IPS-18c (cell line): ENCODE results near the gene HMGA1.
"Not testable (repeated sequence)": the region's sequence is repeated elsewhere in the genome, so short reads cannot be mapped to it uniquely, and the experiment has no call there.

Source experiments
- H3K4me3 ChIP-seq: 2 replicates; pipeline ENCODE4 v1.7.0; 2013; ENCODE audit warnings: low read depth, mild to moderate bottlenecking, low read length, moderate library complexity; ENCODE audit not compliant: insufficient read depth
- H3K9me3 ChIP-seq: one replicate; pipeline ENCODE4 v1.6.1; 2013; ENCODE audit warnings: mild to moderate bottlenecking, low read length, moderate library complexity; ENCODE audit not compliant: control insufficient read depth, insufficient read depth

The HMGA1 gene

DNA sequence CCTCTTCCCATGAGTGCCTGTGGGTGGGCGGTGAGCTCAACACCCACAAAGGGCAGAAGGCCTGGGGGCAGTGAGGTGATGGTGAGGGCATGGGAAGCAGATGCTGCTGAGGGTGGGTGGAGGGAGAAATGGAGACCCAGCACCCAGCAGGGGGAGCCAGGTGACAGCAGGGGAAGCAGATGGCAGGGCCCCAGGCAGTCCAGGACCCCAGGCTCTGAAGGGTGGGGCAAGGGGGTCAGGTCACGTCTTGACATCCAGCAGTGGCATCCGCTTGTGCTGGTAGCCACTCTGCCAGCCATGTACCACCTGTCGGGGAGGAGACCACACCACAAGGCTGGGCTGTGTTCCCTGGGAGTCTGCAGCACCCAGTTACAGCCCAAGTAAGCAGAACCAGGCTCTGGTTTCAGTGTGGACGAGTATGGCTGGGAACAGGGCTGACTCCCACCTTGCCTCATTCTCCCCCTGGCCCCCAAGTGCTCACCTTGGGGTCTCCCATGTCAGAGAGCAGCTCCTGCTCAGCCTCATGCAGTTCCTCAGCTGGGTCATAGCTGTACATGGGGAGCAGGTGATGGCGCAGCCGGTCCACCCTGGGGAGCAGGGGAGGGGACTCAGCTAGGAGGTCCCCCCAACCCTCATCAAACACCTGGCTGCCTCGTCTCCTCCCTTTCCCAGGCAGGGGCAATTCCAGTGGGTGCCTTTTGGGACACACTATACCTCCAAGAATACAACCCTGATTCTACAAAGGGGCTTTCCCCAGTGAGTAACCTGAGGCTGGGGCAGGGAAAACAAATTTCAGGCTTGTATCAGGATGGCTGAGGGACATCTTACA is 10.1 kb downstream of the HMGA1 start:
- no peak overlapping the region for H3K4me3 ChIP-seq
- H3K9me3 ChIP-seq, result no peaks in the 10 kb centered on the region

DNA sequence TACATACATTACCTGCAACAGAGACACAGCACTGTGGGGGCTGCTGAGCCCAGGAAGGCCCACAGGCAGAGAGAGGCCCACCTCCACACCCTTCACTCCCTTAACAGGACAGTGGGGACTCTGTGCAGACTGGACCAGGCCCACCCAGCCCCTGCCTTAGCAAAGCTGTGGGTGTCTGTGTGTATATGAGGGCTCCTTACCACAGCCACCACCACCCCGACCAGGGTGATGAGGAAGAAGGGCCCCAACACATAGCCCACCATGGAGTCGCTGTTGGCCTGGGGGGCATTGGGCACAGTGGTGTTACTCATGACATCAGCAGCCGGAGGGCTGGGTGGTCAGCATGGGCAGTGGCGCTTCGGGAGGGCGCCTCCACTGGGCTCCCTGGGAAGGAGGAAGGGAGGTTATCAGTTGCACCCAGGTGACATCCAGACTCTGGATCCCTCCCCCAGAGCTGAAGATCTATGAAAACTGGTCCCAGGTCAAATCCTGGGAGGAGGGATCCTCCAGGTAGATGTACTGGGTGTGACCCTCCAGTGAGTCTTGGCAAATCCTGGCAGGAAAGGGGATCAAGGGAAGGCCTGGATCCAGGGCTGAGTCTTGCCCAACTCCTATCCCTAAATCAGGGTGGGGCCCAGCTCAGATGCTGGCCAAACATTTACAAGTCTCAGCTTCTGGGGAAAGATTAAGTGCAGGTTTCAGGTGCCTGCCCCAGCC is 11.0 kb downstream of the HMGA1 start:
- H3K9me3 ChIP-seq, result no peaks in the 10 kb centered on the region
- no peak overlapping the region; the same call in 1 of the 2 replicates for H3K4me3 ChIP-seq

DNA sequence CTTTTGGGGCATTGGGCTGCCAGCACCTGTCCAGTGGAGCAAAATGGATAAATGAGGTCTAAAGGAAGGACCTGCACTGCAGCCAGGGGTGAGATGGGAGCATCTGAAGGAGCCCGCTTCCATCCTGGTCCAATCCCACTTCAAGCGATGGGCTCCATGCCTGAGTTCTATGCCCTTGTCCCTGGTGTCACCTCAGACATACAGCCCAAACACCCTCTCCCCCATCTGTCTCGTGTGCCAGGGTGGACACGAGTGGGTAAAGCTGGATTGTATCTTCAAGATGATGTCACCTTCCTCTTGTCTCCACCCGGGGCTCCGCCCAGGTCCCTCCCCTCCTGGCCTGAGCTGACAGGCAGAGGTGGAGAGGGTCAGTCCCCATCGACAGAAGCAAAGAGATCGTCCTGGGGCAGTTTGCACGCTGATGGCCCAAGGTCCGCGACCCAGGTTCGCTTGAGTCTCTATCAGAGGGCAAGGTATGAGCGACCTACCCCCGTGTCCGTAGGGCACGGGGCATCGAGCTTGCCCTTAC is 11.6 kb downstream of the HMGA1 start:
- Histone ChIP-seq H3K9me3 (no peaks in the 10 kb centered on the region), H3K4me3 (peak overlapping the region; percentile 88)

DNA sequence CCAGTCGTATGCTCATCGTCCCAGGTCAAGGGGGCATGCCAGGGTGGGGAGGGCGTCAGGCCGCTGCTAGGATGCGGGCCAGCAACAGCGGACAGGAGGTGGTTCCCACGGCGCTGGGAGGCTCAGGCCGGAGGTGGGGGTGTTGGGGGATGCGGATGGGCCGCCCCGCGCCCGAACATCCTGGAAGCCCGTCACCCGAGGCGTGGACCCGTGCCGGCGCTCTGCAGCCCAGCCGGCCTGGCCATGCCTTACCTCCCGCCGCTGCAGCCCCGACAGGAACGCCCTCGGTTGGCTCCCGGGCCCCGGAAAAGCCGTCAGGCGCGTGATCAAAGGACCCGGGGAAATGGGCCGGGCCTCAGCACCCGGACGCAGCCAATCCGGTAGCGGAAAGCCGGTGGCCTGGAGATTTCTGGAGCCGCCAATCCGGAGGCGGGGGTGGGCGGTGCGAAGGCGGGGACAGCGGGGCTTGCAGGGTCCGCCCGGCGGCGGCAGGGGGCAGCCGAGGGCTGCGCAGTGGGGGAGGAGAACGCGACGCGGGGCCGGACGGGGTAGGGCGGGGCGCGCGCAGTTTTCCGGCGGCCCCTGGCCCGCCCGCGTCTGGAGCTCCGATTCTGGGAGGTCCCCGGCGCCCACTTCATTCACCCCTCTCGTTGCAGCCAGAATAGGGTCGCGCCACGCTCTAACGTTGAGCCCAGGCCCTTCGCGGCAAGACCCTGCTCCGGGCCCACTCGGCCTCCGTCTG is 12.2 kb downstream of the HMGA1 start, which contains the start of gene SMIM29:
Gene SMIM29 (minus strand): TSS at position 280 of the 742 bp plus-strand sequence. CDS start 1,215 bp downstream, outside the sequence.
- Histone ChIP-seq H3K4me3 (peak within 1 kb of the TSS; percentile 88), H3K9me3 (no peaks in the 10 kb centered on the region)

DNA sequence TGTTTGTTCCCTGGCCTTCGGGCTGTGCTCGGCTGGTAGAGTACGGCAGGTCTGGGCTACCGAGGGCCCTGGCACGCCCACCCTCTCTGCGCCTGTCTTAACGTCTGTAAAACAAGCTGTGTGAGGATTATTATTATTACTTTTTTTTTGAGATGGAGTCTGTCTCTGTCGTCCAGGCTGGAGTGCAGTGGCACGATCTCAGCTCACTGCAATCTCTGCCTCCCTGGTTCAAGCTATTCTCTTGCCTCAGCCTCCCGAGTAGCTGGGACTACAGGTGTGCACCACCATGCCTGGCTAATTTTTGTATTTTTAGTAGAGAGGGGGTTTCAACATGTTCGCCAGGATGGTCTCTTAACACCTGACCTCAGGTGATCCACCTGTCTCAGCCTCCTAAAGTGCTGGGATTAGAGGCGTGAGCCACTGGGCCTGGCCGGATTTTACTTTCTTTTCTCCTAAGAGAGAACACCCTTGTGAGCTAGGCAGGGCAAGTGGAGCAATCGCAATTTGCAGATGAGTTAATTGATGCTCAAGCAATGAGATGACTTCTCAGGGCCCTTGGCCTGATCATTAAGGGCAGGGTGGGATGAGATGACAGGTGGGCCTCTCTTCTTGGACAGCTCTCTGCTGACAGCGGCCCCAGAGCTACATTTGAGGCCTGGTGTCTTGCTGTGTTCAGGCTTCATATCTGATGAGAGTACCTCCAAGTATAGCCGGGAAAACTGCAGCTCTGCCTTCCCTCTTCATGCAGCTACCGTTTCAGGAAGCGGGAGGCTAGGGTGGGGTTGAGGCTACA is 13.0 kb downstream of the HMGA1 start:
- Histone ChIP-seq H3K4me3 (peak overlapping the region; percentile 82), H3K9me3 (no peaks in the 10 kb centered on the region)

DNA sequence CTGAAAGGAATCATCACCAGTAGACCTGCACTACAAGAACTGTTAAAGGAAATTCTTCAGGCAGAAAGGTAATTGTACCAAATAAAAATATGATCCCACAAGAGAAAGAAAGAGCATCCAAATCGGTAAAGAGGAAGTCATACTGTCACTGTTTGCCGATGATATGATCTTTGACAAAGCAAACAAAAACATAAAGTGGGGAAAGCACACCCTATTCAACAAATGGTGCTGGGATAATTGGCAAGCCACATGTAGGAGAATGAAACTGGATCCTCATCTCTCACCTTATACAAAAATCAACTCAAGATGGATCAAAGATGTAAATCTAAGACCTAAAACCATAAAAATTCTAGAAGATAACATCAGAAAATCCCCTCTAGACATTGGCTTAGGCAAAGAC is 15.7 kb downstream of the HMGA1 start:
- H3K9me3 ChIP-seq, H3K4me3 ChIP-seq: not testable (repeated sequence)

DNA sequence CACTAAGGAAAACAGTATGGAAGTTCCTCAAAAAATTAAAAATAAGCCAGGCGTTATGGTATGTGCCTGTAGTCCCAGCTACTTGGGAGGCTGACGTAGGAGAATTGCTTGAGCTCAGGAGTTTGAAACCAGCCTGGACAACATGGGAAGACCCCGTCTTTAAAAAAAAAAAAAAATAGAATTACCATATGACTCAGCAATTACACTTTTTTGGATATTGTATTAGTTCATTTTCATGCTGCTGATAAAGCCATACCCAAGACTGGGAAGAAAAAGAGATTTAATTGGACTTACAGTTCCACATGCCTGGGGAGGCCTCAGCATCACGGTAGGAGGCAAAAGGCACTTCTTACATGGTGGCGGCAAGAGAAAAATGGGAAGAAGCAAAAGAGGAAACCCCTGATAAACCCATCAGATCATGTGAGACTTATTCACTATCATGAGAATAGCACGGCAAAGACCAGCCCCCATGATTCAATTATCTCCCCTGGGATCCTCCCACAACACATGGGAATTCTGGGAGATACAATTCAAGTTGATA is 22.9 kb downstream of the HMGA1 start:
- Histone ChIP-seq H3K4me3 (no peak overlapping the region), H3K9me3 (no peaks in the 10 kb centered on the region)

DNA sequence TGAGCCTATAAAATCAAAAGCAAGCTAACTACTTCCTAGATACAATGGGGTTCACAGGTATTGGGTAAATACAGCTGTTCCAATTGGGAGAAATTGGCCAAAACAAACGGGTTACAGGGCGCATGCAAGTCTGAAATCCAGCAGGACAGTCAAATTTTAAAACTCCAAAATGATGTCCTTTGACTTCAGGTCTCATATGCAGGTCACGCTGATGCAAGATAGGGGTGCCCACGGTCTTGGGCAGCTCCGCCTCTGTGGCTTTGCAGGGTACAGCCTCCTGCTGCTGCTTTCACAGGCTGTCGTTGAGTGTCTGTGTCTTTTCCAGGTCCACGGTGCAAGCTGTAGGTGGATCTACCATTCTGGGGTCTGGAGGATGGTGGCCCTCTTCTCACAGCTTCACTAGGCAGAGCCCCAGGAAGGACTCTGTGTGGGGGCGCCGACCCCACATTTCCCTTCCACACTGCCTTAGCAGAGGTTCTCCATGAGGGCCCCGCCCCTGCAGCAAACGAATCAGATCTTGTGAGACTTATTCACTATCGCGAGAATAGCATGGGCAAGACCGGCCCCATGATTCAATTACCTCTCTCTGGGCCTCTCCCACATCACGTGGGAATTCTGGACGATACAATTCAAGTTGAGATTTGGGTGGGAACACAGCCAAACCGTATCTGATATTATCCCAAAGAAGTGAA is 24.0 kb downstream of the HMGA1 start:
- H3K9me3 ChIP-seq, result no peaks in the 10 kb centered on the region
- no peak overlapping the region for H3K4me3 ChIP-seq

DNA sequence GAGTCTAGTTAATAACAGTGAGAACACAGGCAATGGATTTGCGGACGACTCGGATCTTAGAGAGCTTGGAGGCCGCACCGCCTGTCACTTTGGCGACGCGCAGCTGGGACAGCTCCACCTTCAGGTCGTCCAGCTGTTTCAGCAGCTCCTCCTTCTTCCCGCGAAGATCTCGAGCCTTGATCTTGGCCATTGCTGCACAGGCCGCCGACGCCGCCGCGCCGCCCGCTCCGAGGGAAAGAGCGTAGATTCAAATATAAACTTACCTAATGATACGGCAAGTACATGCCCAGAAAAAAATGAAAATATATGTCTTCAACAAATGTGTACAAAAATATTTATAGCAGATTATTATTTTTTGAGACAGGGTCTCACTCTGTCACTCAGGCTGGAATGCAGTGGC is 26.8 kb downstream of the HMGA1 start:
- H3K4me3 ChIP-seq, H3K9me3 ChIP-seq: not testable (repeated sequence)

DNA sequence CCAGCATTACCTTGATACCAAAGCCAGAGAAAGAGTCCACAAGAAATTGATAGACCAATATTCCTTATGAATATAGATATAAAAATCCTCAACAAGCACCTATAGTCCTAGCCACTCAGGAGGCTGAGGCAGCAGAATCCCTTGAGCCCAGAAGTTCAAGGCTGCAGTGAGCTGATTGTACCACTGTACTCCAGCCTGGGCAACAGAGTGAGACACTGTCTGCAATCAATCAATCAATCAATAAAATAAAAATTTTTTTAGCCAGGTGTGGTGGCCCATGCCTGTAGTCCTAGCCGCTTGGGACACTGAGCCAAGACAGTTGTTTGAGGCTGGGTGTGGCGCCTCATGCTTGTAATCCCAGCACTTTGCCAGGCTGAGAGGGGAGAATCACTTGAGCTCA is 31.1 kb downstream of the HMGA1 start:
- Histone ChIP-seq H3K4me3 (no peak overlapping the region), H3K9me3 (no peaks in the 10 kb centered on the region)

DNA sequence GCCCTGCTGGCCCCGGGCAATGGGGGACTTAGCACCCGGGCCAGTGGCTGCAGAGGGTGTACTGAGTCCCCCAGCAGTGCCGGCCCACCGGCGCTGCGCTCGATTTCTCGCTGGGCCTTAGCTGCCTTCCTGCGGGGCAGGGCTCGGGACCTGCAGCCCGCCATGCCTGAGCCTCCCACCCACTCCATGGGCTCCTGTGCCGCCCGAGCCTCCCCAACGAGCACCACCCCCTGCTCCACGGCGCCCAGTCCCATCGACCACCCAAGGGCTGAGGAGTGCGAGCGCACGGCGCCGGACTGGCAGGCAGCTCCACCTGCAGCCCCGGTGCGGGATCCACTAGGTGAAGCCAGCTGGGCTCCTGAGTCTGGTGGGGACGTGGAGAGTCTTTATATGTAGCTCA is 32.5 kb downstream of the HMGA1 start:
- not testable (repeated sequence) for H3K4me3 ChIP-seq, H3K9me3 ChIP-seq

DNA sequence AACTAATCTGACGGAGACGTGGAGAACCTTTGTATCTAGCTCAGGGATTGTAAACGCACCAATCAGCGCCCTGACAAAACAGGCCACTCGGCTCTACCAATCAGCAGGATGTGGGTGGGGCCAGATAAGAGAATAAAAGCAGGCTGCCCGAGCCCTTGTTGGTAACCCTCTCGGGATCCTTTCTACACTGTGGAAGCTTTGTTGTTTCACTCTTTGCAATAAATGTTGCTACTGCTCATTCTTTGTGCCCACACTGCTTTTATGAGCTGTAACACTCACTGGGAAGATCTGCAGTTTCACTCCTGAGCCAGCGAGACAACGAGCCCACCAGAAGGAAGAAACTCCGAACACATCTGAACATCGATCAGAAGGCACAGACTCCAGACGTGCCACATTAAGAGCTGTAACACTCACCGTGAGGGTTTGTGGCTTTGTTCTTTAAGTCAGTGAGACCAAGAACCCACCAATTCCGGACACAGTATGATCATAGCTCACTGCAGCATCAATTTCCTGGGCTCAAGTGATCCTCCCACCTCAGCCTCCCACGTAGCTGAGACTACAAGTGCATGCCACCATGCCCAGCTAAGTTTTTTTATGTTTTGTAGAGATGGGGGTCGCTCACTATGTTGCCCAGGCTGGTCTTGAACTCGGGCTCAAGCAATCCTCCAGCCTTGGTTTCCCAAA is 33.1 kb downstream of the HMGA1 start:
- H3K4me3 ChIP-seq, H3K9me3 ChIP-seq: not testable (repeated sequence)

DNA sequence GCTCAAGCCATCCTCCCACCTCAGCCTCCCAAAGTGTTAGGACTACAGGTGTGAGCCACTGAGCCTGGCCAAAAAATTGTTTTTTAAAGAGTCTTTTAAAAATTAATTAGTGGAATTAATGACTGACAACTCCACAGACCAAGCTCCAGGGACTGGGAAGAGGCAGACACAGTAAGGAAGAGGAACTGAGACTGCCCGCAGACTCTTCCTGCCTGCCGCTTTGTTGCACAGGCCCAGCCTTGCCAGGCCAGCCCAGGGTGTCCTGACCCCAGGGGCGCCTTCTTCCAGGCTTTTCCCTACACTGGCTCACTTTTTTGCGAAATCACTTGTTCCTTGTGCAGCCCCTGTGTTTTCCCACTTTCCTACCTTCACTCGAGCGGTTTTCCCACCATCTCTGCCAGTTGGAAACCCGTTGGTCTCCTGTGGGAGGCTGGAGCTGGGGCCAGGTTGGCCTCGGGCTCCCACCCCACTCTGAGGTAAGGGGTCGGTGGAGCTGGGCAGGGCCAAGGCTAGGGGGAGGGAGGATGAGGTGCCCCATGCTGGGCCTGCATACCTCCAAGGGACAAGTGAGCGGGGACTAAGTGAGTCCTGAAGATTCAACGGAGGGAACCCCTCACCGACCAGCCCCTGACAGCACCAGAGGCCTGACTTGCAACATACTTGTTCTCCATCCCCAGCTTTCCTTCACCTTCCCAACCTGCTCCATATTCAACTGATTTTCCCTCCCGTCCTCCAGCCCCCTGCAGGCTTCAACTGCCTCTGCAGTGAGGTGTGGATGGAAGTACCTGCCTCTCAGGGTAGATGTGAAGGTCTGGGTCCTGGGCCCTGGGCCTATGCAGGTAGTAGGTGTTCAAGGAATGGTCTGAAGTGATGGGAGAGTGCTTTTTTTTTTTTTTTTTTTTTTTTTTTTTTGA is 35.6 kb downstream of the HMGA1 start:
- Histone ChIP-seq H3K4me3 (no peak overlapping the region), H3K9me3 (no peaks in the 10 kb centered on the region)

DNA sequence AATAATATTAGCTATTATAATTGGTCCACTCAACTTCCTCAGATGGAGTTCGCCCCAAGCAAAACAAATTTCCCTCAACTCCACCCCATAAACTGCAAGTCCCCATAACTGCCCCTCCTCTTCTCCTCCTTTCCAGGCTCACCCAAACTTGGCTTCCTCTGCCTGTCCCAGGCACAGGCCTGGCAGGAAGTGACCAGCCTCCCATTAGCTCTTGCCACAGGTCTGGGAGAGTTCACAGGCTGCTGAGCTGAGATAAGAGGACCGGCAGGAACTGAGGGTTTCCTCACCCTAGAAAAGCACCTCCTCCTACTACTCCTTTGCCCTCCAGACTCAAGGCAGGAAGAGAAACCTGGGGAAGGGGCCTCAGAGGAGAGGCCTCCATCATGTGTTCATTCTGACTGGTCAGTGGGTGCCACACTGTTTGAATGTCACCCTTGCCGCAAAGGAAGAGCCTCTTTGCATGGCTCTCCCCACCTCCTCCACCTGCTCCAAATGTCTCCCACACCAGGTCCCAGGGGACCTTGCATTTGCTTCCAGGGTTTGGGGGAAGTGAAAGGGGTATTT is 36.7 kb downstream of the HMGA1 start:
- H3K4me3 ChIP-seq, result no peak overlapping the region

More for the DNA sequence above, 36.7 kb downstream of the HMGA1 start:
- no peaks in the 10 kb centered on the region for H3K9me3 ChIP-seq
